Measurements from ENCODE around the gene PPP4R4.

DNA sequence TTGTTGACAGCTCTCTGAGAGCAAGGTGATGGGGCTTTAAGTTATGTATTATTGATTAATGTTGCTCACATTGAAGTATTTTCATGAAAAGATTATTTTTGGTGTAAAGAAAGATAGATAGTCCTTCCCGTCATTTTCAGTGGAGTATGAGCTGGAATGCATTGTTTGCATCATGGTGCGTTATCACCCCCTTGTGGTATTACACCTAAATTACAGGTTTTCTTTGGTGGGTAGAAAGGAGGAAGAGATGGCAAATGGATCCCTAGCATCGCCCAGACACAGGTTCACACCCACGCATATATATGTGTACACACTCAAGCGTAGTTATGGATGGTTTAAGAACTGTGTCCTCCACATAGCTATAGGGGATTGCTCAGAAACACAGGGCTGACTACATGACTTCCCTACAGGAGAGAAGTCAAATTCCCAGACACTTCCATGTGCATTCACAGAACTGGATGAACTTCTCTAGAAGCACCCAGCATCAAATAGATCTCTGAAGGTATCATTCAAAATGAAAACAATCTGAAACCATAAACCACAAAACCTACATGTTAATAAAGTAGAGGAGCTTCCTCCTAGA lies 133.4 kb downstream of the PPP4R4 start:
- TF ChIP-seq SUZ12 (IDR thresholded peaks at IDR 0.05; ENCODE audit: extremely low read depth, insufficient read depth, insufficient read length) (no peak), YY1 (IDR thresholded peaks at IDR 0.05; ENCODE audit: insufficient read depth, insufficient read length) (no peak)
